ENCODE measurements around the gene HMX2. TPM values are rescaled to one million over a fixed set of nuclear protein-coding genes. Genes with fewer than 3 reads are reported as not detected.

The HMX2 gene
- total and polyA plus RNA-seq, 2 of the 8 experiments (the other 6 are each of a cell fraction or from before 2014, with no cell fraction given) = 2.0 to 2.7 TPM

DNA sequence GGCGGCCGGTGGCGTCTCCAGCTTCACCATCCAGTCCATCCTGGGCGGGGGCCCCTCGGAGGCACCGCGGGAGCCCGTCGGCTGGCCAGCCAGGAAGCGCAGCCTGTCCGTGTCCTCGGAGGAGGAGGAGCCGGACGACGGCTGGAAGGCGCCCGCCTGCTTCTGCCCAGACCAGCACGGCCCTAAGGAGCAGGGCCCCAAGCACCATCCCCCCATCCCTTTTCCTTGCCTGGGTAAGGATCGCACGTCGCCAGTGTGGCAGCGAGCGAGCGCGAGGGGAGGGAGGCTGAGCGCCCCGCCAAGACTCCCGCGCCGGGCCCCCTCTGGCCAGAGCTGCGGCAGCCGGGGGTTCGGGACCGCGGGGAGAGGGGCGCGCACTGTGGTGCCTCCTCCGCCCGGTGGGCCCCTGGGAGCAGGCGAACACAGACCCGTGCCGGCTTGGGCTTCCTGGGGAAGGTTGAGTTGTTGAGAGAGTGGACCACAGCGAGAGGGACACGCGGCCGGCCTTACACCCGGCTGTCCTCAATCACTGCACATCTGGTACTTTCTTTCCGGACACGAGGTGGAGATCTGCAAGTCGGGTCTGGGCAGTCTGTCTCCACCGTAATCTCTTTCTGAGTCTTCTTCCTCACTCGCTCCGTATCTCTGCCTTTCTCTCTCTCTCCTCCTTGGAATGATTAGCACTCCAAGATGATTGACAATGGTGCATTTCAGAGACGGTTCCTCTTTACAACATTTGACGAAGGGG is 652 bp downstream of the HMX2 start:
- Histone ChIP-seq H3K56ac (replicated peaks; ENCODE audit: insufficient read length, low read depth, low read length) (no peak overlapping the region), H3K36me3 (ENCODE audit: control insufficient read depth in 2 of 4, insufficient read depth in 4 of 4, low read length in 3 of 4) (no peaks in the 10 kb centered on the region; a peak in 1 of 8 replicates), H2BK5ac (ENCODE audit: low read depth, low read length) (no peak overlapping the region), H3K4me1 (replicated peaks in 1 of 4; ENCODE audit: control insufficient read depth in 3 of 4, insufficient read depth in 4 of 4, low read length in 3 of 4) (peaks cover 22 to 59% (median 35%) of the 10 kb centered on the region in 4 experiments), H3K4me2 (ENCODE audit: insufficient read depth in 1 of 2, low read depth in 2 of 2, low read length in 2 of 2) (peak overlapping the region; percentile 84 to 86), H3K4ac (replicated peaks; ENCODE audit: insufficient read length, low read depth, low read length) (no peak overlapping the region), H2AFZ (ENCODE audit: low read length) (no peak overlapping the region), H2BK20ac (ENCODE audit: low read length) (peak overlapping the region; percentile 15; the same call in 1 of the 2 replicates), H2AK5ac (ENCODE audit: low read depth, low read length) (no peak overlapping the region), H3K79me1 (ENCODE audit: low read depth, low read length) (no peaks in the 10 kb centered on the region), H2BK15ac (ENCODE audit: low read length) (0 out of 2 replicates have a peak overlapping the region, but pooled peaks have one; percentile 0), H2BK120ac (replicated peaks; ENCODE audit: low read depth, low read length) (no peak overlapping the region), H3K4me3 (ENCODE audit: extremely low read depth in 1 of 4, insufficient read depth in 2 of 4, low read depth in 3 of 4, low read length in 4 of 4) (peak overlapping the region; percentile 17 to 59 (median 34)), H3K23ac (ENCODE audit: insufficient read length) (no peak overlapping the region), H3K9ac (replicated peaks in 1 of 4; ENCODE audit: extremely low read depth in 1 of 4, low read depth in 3 of 4, low read length in 3 of 4) (no peak overlapping the region; a peak in 1 of 7 replicates), H3K18ac (ENCODE audit: extremely low read depth, low read length) (peak overlapping the region; percentile 97; the same call in 1 of the 2 replicates), H3K9me3 (ENCODE audit: insufficient read depth in 2 of 2, low read depth in 1 of 2, low read length in 1 of 2) (no peaks in the 10 kb centered on the region), H3K27ac (ENCODE audit: low read depth, low read length) (no peak overlapping the region), H3K14ac (ENCODE audit: insufficient read length) (no peak overlapping the region), H4K20me1 (replicated peaks in 1 of 2; ENCODE audit: control insufficient read depth in 1 of 2, insufficient read depth in 2 of 2, low read length in 2 of 2) (peaks cover 0 to 11% of the 10 kb centered on the region in 2 experiments), H4K8ac (ENCODE audit: extremely low read depth, insufficient read depth, low read length) (no peak overlapping the region), H3K79me2 (ENCODE audit: control insufficient read depth in 1 of 2, insufficient read depth in 2 of 2, low read length in 2 of 2) (no peaks in the 10 kb centered on the region), H4K5ac (ENCODE audit: insufficient read length, low read depth, low read length) (no peak overlapping the region), H3K23me2 (ENCODE audit: low read depth, low read length) (peaks cover 15% of the 10 kb centered on the region), H4K91ac (replicated peaks; ENCODE audit: insufficient read length, low read length) (peak overlapping the region; percentile 57), H3K27me3 (replicated peaks in 1 of 4; ENCODE audit: control insufficient read depth in 3 of 4, extremely low read depth in 1 of 4, insufficient read depth in 3 of 4, low read length in 3 of 4) (peaks cover 67 to 95% (median 81%) of the 10 kb centered on the region in 4 experiments), H2BK12ac (ENCODE audit: low read depth, low read length) (peak overlapping the region; percentile 84)
- ChIA-PET POLR2A (ENCODE audit: partially characterized antibody) (interaction anchor here (2.0 to 5.0 kb wide), 3 partner anchors 8 to 14 kb away, joined by 8 to 37 read pairs (median 35); no protein-coding TSS in a partner anchor), CTCF (ENCODE audit: partially characterized antibody) (interaction anchor here (1.1 to 4.7 kb wide), 5 partner anchors 9 to 410 kb away, joined by 3 to 37 read pairs (median 9); no protein-coding TSS in a partner anchor)
- peak in 1 of 2 experiments; percentile 83 for DNase-seq (ENCODE audit: low read depth in 1 of 2, low spot score in 2 of 2)
- 0% methylated on average over 36 of the region's 55 CpGs; no CpG with 5 or more reads in 1 of the 2 experiments for WGBS, 2 experiments (ENCODE audit: extremely low coverage in 1 of 2, insufficient coverage in 1 of 2, insufficient read length in 1 of 2, insufficient replicate concordance in 2 of 2, low coverage in 1 of 2, low lambda C conversion rate in 2 of 2, missing lambda C conversion rate in 1 of 2)
- FAIRE-seq = no peak
- TF ChIP-seq SIRT6 (IDR thresholded peaks at IDR 0.05; ENCODE audit: low read length) = no peak
- TF ChIP-seq NANOG (IDR thresholded peaks at IDR 0.05; ENCODE audit: insufficient read depth, low read depth, low read length, poor library complexity, severe bottlenecking) = no peak
- no peak for TF ChIP-seq BCL11A (IDR thresholded peaks at IDR 0.05; ENCODE audit: low read depth in 2 of 2, low read length in 2 of 2)
- TF ChIP-seq FOSL1 (IDR thresholded peaks at IDR 0.05; ENCODE audit: insufficient read depth, low read depth, low read length) = no peak
- no peak for TF ChIP-seq RXRA (IDR thresholded peaks at IDR 0.05; ENCODE audit: insufficient read depth, low read depth, low read length)
- TF ChIP-seq BRCA1 (IDR thresholded peaks at IDR 0.05; ENCODE audit: low read depth, low read length) = no peak
- TF ChIP-seq SAP30 (IDR thresholded peaks at IDR 0.05; ENCODE audit: insufficient read depth, insufficient replicate concordance, low read length) = no peak
- TF ChIP-seq, protein P1, sequence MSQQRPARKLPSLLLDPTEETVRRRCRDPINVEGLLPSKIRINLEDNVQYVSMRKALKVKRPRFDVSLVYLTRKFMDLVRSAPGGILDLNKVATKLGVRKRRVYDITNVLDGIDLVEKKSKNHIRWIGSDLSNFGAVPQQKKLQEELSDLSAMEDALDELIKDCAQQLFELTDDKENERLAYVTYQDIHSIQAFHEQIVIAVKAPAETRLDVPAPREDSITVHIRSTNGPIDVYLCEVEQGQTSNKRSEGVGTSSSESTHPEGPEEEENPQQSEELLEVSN (IDR thresholded peaks at IDR 0.05) = peak; percentile 90
- no peak for TF ChIP-seq SP1 (IDR thresholded peaks at IDR 0.05; ENCODE audit: low read depth, low read length)
- TF ChIP-seq, protein P2, sequence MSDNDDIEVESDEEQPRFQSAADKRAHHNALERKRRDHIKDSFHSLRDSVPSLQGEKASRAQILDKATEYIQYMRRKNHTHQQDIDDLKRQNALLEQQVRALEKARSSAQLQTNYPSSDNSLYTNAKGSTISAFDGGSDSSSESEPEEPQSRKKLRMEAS (IDR thresholded peaks at IDR 0.05) = peak; percentile 71
